ENCODE data around the gene PARP14.
A peak's percentile ranks its signal among the peaks of the same experiment; 100 is the strongest.

Gene PARP14

DNA sequence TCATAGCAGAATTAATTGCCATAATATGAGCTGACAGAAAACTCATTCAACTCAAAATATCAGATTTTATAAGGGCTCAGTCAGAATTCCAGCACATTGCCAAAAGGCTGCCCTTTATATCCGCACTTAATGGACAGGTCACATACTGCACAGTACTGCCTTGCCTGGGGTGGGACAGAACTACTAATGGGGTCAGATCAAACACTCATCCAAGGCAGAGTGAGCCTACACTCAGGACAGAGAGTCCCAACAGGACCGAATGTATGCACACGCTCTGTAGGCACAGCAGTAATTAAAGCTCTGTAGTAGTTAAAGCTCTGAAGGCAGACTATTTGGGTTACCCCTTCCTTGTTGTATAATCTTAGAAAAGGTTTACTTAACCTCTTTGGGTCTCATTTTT is 85.8 kb downstream of the PARP14 start:
- H3K9me3 ChIP-seq (ENCODE audit: control insufficient read depth in 5 of 5, low read length in 5 of 5): no peaks in the 10 kb centered on the region
- no peak overlapping the region for H3K4me3 ChIP-seq (ENCODE audit: low read depth in 1 of 5, low read length in 5 of 5)
- peaks cover 5 to 12% (median 9%) of the 10 kb centered on the region in 5 donors for H3K36me3 ChIP-seq (ENCODE audit: control insufficient read depth in 5 of 5, insufficient read depth in 5 of 5, low read length in 5 of 5)
- no peak overlapping the region for H3K27ac ChIP-seq (ENCODE audit: low read depth, low read length)
- no peak overlapping the region for H3K9ac ChIP-seq (ENCODE audit: low read length in 5 of 5)
- H3K27me3 ChIP-seq (ENCODE audit: control insufficient read depth in 5 of 5, insufficient read depth in 4 of 5, low read length in 5 of 5): no peaks in the 10 kb centered on the region
- peaks cover 0 to 10% (median 2%) of the 10 kb centered on the region in 5 donors for H3K4me1 ChIP-seq (ENCODE audit: control insufficient read depth in 5 of 5, insufficient read depth in 5 of 5, low read length in 5 of 5)

DNA sequence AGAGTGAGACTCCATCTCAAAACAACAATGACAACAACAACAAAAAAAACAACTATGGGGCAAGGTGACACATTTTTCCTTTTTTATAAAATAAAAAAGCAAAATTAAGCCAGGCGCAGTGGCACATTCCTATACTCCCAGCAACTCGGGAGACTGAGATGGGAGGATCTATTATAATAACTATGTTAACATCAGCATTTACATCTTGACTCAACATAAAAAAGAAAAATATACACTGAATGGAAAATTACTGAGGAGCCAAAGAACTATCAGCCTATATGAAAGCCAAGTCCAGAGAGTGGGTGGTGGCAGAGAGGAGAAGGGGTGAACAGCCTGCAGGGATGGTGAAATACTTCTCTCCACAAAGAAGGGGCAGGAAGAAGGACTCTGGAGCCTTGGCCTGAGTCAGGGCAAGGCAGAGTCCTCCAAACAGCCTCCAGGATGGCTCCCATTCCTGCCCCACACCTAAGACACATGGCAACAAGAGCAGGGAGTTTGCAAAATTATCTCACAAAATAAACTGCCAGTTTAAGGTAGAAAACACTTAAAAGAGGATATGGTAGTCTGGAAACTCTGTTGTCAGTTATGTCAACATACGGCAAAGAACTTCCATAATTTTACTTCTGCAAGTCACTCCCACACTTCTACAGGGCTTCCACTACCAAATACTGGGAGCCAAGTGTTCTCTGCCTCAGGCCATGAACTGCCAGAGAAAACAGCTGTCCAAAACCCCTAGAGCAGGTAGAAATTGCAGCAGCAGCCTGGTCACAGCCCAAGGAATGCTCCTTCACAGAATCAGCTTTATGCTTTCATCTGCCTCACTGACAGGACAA is 87.1 kb downstream of the PARP14 start:
- no peaks in the 10 kb centered on the region for H3K9me3 ChIP-seq (ENCODE audit: control insufficient read depth in 5 of 5, low read length in 5 of 5)
- no peak overlapping the region for H3K4me3 ChIP-seq (ENCODE audit: low read depth in 1 of 5, low read length in 5 of 5)
- no peak overlapping the region for H3K9ac ChIP-seq (ENCODE audit: low read length in 5 of 5)
- H3K36me3 ChIP-seq (ENCODE audit: control insufficient read depth in 5 of 5, insufficient read depth in 5 of 5, low read length in 5 of 5): peaks cover 5 to 12% (median 9%) of the 10 kb centered on the region in 5 donors
- no peaks in the 10 kb centered on the region for H3K27me3 ChIP-seq (ENCODE audit: control insufficient read depth in 5 of 5, insufficient read depth in 4 of 5, low read length in 5 of 5)
- H3K4me1 ChIP-seq (ENCODE audit: control insufficient read depth in 5 of 5, insufficient read depth in 5 of 5, low read length in 5 of 5): peaks cover 0 to 5% (median 2%) of the 10 kb centered on the region in 5 donors
- H3K27ac ChIP-seq (ENCODE audit: low read depth, low read length): no peak overlapping the region

DNA sequence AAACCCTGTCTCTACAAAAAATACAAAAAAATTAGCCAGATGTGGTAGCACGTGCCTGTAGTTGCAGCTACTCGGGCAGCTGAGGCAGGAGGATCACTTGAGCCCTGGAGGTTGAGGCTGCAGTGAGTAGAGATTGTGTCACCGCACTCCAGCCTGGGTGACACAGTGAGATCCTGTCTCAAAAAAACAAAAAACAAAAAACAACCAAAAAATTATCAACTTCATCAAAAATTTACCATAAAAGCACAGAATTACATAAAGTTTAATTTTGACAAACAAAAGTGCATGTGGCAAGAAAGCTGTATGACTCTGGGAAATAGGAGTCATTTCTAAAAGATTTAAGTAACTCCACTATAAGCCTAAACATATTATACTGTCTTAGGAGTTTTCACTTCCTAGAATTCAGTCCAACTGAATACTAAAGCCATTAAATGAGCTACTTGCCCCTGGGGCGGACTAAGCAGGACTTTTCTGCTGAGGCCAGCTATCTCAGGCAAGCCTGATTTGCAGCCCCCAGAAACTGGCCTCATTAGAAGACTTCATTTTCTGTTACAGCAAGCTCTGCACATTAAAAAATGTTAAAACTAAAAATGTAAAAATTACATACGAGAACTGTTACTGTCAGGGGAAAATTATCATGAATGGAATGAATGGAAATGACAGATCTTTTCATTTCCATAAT is 90.0 kb downstream of the PARP14 start:
- Histone ChIP-seq H3K4me3 (ENCODE audit: low read depth in 1 of 5, low read length in 5 of 5) (no peak overlapping the region), H3K36me3 (ENCODE audit: control insufficient read depth in 5 of 5, insufficient read depth in 5 of 5, low read length in 5 of 5) (peaks cover 6 to 18% (median 9%) of the 10 kb centered on the region in 5 donors), H3K9me3 (ENCODE audit: control insufficient read depth in 5 of 5, low read length in 5 of 5) (no peaks in the 10 kb centered on the region), H3K9ac (ENCODE audit: low read length in 5 of 5) (no peak overlapping the region), H3K27me3 (ENCODE audit: control insufficient read depth in 5 of 5, insufficient read depth in 4 of 5, low read length in 5 of 5) (no peaks in the 10 kb centered on the region), H3K27ac (ENCODE audit: low read depth, low read length) (no peak overlapping the region), H3K4me1 (ENCODE audit: control insufficient read depth in 5 of 5, insufficient read depth in 5 of 5, low read length in 5 of 5) (peaks cover 0 to 5% (median 2%) of the 10 kb centered on the region in 5 donors)

DNA sequence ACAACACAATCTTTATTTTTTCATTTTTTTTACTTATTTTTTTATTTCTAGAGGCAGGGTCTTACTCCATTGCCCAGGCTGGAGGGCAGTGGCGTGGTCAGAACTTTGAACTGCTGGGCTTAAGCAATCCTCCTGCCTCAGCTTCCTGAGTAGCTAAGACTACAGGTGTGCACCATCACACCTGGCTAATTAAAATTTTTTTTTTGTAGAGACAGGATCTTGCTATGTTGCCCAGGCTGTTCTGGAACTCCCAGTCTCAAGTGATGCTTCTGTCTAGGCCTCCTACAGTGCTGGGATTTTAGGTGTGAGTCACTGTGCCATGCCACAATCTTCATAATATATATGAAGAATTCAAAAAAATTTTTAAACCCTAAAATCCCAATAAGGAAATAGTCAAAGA is 92.2 kb downstream of the PARP14 start:
- Histone ChIP-seq H3K9me3 (ENCODE audit: control insufficient read depth in 5 of 5, low read length in 5 of 5) (no peaks in the 10 kb centered on the region), H3K27me3 (ENCODE audit: control insufficient read depth in 5 of 5, insufficient read depth in 4 of 5, low read length in 5 of 5) (no peaks in the 10 kb centered on the region), H3K9ac (ENCODE audit: low read length in 5 of 5) (no peak overlapping the region), H3K27ac (ENCODE audit: low read depth, low read length) (no peak overlapping the region), H3K4me3 (ENCODE audit: low read depth in 1 of 5, low read length in 5 of 5) (no peak overlapping the region), H3K4me1 (ENCODE audit: control insufficient read depth in 5 of 5, insufficient read depth in 5 of 5, low read length in 5 of 5) (peaks cover 0 to 5% (median 3%) of the 10 kb centered on the region in 5 donors), H3K36me3 (ENCODE audit: control insufficient read depth in 5 of 5, insufficient read depth in 5 of 5, low read length in 5 of 5) (peaks cover 6 to 14% (median 9%) of the 10 kb centered on the region in 5 donors)

DNA sequence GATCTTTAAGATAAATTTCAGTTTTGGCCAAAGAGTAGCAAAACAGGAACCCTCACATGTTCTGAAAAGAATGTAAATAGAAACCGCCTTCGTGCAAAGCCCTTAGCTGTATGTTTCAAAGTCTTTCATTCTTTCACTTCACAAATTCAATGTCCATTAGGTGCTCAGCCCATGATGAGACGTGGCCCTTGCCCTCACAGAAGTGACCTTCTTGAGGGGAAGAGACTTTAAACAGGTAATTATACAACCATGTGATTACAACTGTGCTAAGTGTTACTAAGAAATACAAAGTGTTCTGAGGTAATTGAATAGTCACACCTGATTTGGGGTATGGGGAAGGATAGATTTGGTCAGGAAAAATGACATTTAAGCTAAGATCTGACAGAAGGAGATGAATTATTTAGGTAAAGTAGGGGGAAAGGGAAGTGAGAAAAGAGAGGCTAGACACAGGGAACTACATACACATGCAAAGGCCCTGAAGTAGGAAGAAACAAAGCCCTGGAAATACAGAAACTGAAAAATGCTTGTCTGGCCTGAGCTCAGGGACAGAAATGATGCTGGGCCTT is 93.4 kb downstream of the PARP14 start:
- no peaks in the 10 kb centered on the region for H3K9me3 ChIP-seq (ENCODE audit: control insufficient read depth in 5 of 5, low read length in 5 of 5)
- peaks cover 0 to 3% (median 0%) of the 10 kb centered on the region in 5 donors for H3K4me1 ChIP-seq (ENCODE audit: control insufficient read depth in 5 of 5, insufficient read depth in 5 of 5, low read length in 5 of 5)
- no peak overlapping the region for H3K27ac ChIP-seq (ENCODE audit: low read depth, low read length)
- H3K9ac ChIP-seq (ENCODE audit: low read length in 5 of 5): no peak overlapping the region
- H3K27me3 ChIP-seq (ENCODE audit: control insufficient read depth in 5 of 5, insufficient read depth in 4 of 5, low read length in 5 of 5): no peaks in the 10 kb centered on the region
- peaks cover 0 to 9% (median 3%) of the 10 kb centered on the region in 5 donors for H3K36me3 ChIP-seq (ENCODE audit: control insufficient read depth in 5 of 5, insufficient read depth in 5 of 5, low read length in 5 of 5)
- H3K4me3 ChIP-seq (ENCODE audit: low read depth in 1 of 5, low read length in 5 of 5): no peak overlapping the region

DNA sequence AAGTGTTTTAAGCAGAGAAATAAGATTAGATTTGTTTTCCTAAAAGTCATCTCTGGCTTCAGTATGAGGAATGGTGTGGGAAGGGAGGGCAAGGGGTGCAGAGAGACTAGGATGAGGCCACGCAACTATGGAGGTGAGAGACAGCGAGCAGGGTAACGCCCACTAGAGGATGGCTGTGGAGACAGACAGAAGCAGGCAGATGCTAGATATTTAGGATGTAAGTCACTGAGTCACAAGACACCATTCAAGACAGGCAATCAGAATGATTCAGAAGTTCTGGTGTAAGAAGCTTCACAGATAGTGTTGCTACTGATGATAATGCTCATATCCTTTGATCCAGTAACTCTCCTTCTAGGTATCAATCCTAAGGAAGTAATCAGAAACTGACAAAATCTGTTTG is 93.9 kb downstream of the PARP14 start:
- Histone ChIP-seq H3K36me3 (ENCODE audit: control insufficient read depth in 5 of 5, insufficient read depth in 5 of 5, low read length in 5 of 5) (peaks cover 0 to 9% (median 3%) of the 10 kb centered on the region in 5 donors), H3K27ac (ENCODE audit: low read depth, low read length) (no peak overlapping the region), H3K4me1 (ENCODE audit: control insufficient read depth in 5 of 5, insufficient read depth in 5 of 5, low read length in 5 of 5) (peaks cover 0 to 3% (median 0%) of the 10 kb centered on the region in 5 donors), H3K9me3 (ENCODE audit: control insufficient read depth in 5 of 5, low read length in 5 of 5) (no peaks in the 10 kb centered on the region), H3K9ac (ENCODE audit: low read length in 5 of 5) (no peak overlapping the region), H3K4me3 (ENCODE audit: low read depth in 1 of 5, low read length in 5 of 5) (no peak overlapping the region), H3K27me3 (ENCODE audit: control insufficient read depth in 5 of 5, insufficient read depth in 4 of 5, low read length in 5 of 5) (no peaks in the 10 kb centered on the region)

DNA sequence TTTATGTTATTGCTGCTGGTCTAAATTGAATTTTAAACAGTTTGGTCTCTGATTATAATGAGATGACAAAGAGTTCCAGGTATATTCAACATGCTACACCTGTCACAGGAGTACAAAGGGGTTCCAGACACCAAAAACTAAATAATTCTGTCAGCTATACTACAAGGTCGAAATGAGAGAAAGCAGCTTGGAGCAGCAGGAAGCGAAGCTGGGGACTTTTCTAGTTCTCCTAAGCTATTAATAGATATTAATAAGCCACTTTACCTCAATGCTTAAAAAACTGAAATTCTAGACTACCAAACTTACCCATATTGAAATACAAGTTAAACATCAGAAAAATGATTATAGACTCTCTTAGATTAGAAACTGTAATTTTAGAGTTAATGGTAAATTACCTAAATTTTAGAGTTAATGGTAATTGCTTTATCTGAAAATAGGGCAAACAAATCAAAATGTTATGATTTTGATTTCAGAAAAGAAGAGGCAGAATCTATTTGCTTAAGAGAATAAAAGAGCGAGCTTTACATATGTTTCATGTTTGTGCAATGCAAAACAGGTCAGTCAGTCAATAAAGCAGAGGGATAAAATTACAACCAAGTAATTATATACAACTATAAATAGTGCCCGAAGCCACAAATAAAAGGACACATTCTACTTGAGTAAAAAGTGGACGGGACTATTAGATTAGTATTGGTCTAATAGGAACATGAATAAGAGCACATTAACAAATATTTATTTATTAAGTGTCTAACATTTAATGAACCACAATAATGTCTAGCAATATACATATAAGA is 96.2 kb downstream of the PARP14 start:
- H3K9ac ChIP-seq (ENCODE audit: low read length in 5 of 5): peak overlapping the region in 1 of 5 donors; percentile 30
- H3K4me1 ChIP-seq (ENCODE audit: control insufficient read depth in 5 of 5, insufficient read depth in 5 of 5, low read length in 5 of 5): peaks cover 0 to 3% (median 0%) of the 10 kb centered on the region in 5 donors
- peaks cover 0 to 9% (median 2%) of the 10 kb centered on the region in 5 donors for H3K36me3 ChIP-seq (ENCODE audit: control insufficient read depth in 5 of 5, insufficient read depth in 5 of 5, low read length in 5 of 5)
- no peak overlapping the region for H3K27ac ChIP-seq (ENCODE audit: low read depth, low read length)
- H3K9me3 ChIP-seq (ENCODE audit: control insufficient read depth in 5 of 5, low read length in 5 of 5): no peaks in the 10 kb centered on the region
- no peaks in the 10 kb centered on the region for H3K27me3 ChIP-seq (ENCODE audit: control insufficient read depth in 5 of 5, insufficient read depth in 4 of 5, low read length in 5 of 5)
- H3K4me3 ChIP-seq (ENCODE audit: low read depth in 1 of 5, low read length in 5 of 5): no peak overlapping the region

DNA sequence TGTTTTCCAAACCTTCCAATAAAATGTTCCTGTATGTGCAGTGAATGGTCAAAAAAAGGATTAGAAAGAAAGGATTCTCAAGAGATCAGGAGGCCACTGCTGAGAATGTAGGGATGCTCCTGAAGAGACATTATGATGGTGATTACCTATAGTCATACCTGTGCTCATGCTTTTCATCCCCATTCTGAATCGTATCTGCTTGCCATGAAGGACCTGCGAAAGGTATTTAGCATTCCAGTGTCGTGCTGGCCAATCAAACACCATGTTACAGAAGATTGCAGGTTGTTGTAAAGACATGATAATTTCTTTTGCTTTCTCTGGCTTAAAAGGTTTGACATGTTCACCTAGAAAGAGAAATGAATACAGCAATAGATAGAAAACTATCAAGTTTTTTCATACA is 96.9 kb downstream of the PARP14 start:
- no peak overlapping the region for H3K27ac ChIP-seq (ENCODE audit: low read depth, low read length)
- peaks cover 0 to 3% (median 0%) of the 10 kb centered on the region in 5 donors for H3K4me1 ChIP-seq (ENCODE audit: control insufficient read depth in 5 of 5, insufficient read depth in 5 of 5, low read length in 5 of 5)
- H3K36me3 ChIP-seq (ENCODE audit: control insufficient read depth in 5 of 5, insufficient read depth in 5 of 5, low read length in 5 of 5): peaks cover 0 to 9% (median 2%) of the 10 kb centered on the region in 5 donors
- no peak overlapping the region for H3K9ac ChIP-seq (ENCODE audit: low read length in 5 of 5)
- H3K27me3 ChIP-seq (ENCODE audit: control insufficient read depth in 5 of 5, insufficient read depth in 4 of 5, low read length in 5 of 5): no peaks in the 10 kb centered on the region
- no peaks in the 10 kb centered on the region for H3K9me3 ChIP-seq (ENCODE audit: control insufficient read depth in 5 of 5, low read length in 5 of 5)
- H3K4me3 ChIP-seq (ENCODE audit: low read depth in 1 of 5, low read length in 5 of 5): no peak overlapping the region

Data from subcutaneous abdominal adipose tissue (tissue), 5 donors.